HG03064 (cell line): ENCODE data around the gene OR4F3.
"Not testable (repeated sequence)": the region's sequence is repeated elsewhere in the genome, so short reads cannot be mapped to it uniquely, and the experiment has no call there.

Source experiments
- ATAC-seq: cut with Tn5 transposase; IDR thresholded peaks from one replicate; pipeline ENCODE4 v1.9.1; 2021; ENCODE audit warnings: low read depth; ENCODE audit not compliant: unreplicated experiment

The OR4F3 gene

GRCh38 chr5:181366968-181367367 is at the start of gene OR4F3:
Gene OR4F3 (plus strand): TSS chr5:181367268.
- not testable (repeated sequence) for ATAC-seq
